NCI-H1930 (cell line): ENCODE measurements around the gene ASTN1.
A peak's percentile ranks its signal among the peaks of the same experiment; 100 is the strongest.

Experiments used
- DNase-seq, 2 experiments: peaks; one replicate each; lab custom pipeline; 2025; lab: John Stamatoyannopoulos, UW

Gene ASTN1

DNA sequence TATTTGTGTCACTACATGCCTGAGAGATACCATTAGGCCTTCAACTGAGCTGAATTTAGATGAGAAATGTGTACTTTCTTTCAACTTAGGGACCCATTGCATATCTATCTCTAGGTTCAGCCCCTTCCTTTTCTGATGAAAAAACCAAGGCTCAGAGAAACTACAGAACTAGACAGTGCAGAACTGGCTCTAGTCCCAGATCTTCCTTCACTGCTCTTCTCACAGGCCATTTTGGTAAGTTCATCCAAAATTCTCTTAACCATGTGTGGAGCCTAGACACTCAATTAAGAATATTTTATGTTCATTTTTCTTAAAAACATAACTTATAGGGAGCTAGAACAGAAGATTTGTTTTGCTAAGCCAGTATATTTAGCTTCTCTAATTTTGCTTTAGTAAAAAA is 128.9 kb downstream of the ASTN1 start:
- no peak for DNase-seq

- no peak for DNase-seq
Observed at GRCh38 chr1:177033628-177034027, 130.9 kb downstream of the ASTN1 start.

DNA sequence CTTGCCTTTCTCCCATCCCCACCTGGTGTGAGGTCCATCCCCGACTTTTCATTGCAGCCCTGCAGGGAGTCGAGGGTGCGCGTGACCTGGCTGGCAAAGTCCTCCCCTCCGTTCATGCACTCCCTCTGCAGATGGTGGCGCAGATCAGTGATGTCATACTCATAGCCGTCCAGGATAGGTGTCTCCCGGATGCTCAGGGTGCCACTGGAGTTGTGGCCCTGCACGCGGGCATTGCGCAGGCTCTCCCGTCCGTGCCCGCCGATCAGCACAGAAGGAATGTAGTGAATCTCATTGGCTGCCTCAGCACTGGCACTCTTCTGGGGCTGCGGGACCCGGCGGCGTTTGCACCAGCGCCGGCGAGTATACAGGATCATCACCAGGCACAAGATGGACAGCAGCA is 132.1 kb downstream of the ASTN1 start:
- no peak for DNase-seq

DNA sequence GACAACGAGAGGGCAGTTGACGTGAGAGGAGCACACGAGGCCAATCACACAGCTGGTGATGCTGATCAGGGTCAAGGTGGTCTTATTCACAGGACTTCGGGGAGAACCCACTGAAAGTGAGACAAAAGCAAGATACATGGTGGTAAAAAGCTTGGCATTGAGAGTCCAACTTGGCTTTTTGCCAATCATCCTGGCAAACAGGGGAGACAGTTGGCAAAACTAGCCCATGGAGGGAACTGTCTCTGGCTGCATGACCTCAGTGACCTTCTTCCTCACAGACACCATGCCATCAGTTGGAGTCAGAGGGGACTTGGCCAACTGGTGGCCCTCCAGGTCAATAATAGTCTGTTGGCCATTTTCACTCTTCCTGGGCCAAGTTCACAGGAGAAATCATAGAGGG is 139.9 kb downstream of the ASTN1 start:
- DNase-seq, result no peak

GRCh38 chr1:177023726-177024125 is 140.8 kb downstream of the ASTN1 start:
- no peak for DNase-seq

- DNase-seq, result no peak
Observed at GRCh38 chr1:177023249-177023648, 141.3 kb downstream of the ASTN1 start.

GRCh38 chr1:177021687-177022086 is 142.8 kb downstream of the ASTN1 start:
- DNase-seq, result no peak

GRCh38 chr1:177020851-177021589 is 143.5 kb downstream of the ASTN1 start:
- DNase-seq, result no peak

DNA sequence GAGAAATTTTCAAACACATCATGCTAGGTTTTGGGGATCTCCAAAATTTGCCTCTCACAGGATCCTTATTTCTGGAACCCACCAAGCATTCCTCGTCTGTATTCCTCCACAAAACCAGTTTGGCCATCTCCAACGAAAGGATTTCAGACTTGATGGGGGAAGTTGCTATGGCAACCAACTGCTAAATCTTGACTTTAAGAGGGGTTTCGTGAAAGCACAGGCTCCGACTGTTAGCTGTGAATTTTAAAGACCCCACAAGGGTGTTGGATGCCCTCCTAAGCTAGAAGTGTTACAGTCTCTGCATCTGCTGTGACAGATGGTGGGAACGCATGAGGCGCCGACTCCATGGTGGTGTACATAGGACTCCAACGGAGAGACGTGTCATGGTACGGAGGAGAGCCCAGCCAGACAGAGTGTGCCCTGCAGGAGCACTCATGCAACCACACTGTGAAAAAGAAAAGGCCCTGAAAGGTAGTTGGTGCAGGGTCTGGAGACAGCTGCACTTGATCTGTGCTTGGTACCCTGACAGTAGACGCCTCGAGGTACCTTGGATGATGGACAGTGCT is 147.1 kb downstream of the ASTN1 start:
- no peak for DNase-seq

- no peak for DNase-seq
Observed at GRCh38 chr1:177014325-177014724, 150.2 kb downstream of the ASTN1 start.

GRCh38 chr1:177012342-177012925 is 152.1 kb downstream of the ASTN1 start:
- DNase-seq, result no peak

- DNase-seq, result no peak
Observed at GRCh38 chr1:177011508-177011907, 153.0 kb downstream of the ASTN1 start.

DNA sequence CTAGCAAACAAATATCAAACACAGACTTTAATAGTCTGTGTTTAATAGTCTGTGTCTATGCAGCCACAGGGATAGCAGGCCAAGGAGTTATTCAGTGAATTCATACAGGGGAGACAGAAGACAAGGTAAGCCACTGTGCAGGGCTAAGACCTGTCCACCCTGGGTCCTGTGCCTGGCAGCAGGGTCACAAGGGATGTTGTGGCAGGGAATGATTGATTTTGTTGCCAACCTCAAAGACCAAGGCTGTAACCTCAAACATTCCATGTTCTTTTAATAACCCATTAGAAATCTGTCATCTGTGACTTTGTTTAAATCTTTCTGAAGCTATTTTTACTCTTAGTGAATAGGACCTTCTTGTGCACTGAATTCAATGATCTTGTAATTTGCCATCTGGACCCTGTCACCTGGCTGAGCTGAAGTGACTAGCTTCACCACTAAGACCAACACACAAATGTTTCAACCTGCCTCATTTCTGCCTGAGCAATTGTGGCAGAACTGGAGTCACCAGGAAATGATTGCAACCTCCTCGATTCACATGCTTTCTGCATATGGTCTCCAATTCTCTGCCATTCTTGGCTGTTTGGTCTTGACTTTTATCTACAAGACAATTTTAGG is 154.2 kb downstream of the ASTN1 start:
- no peak for DNase-seq

- no peak for DNase-seq
Observed at GRCh38 chr1:177008653-177009052, 155.9 kb downstream of the ASTN1 start.

DNA sequence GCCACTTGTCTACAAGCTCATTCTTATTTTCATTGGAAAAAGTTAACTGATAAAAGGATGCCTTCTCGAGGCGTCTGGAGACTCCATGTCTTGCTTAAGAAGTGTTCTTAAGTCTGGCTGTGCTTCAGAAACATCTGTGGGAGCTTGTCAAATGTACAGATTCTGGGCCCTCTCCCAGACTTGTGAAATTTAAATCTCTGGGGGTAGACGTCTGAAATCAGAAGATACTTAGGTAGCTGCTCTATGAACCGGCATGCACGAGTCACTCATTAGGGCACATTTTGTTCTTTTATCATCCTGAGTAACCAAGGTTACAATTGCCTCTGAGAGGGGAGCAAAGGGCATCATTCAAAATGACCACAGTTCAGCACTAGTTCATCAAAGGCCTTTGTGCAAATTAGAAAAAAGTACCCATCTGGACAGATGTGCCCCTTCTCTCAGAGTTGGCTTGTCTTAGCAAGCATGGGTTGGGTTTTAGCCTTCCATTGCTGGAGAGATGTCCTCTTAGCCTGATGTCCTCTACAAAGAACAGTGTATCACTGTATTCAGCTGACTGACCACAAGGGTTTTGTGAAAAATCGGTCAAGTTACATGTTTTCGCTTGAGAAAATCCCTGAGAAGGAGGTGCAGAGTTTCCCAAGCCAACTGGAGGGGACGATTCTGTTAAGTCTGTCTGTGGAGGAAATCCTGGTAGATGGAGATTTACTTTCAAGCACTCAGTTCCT is 156.9 kb downstream of the ASTN1 start:
- no peak for DNase-seq

- no peak for DNase-seq
Observed at GRCh38 chr1:177002891-177003290, 161.6 kb downstream of the ASTN1 start.

DNA sequence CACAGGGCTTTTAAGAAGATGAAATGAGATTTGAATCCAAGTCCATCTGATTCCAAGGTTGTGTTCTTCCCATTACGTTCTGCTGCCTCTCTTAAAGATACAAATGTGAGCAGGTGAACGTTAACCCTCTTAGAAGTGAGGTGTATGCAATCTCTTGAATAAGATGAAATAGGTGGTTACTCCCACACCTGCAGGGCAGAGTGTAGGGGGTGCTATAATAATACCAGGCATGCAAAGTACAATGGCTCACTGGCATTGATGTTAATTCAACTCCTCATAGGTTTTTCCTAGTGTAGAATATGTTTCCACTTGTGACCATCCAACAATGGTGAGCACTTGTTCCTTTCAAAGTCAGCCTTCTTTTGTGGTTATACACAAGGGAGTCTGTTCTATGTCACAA is 163.0 kb downstream of the ASTN1 start:
- DNase-seq, result no peak

GRCh38 chr1:176998183-176998795 is 166.2 kb downstream of the ASTN1 start:
- DNase-seq, result no peak

DNA sequence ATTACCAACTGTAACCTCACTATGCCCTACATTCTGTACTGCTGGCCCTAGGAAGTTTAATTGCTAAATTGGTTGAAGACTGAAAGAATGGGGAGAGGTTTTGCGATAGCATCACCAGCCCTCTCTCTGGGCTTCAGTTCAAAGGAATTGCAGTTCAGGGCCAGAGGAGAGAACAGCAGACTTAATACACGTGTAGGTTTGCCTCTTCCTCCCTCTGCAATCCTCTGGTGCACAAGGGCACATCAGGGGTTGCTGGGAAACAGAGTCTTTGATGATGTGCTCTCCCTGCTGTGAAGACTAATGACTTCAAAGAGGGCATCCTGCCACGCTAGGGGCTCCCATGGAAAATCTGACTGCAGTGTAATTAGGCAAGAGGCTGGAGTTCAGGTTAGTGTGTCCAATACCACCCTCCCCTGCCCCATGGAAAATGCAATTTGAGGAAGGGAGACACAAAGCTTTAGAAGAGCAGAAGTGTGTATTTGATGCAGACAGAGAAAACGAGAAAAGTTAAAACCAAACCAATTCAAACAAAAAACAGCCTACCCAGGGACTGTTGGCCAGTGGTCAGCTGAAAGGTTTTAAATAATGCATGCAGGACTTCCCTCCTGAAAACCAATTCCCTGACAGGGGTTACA is 167.9 kb downstream of the ASTN1 start:
- DNase-seq, result peak; percentile 18 to 19

DNA sequence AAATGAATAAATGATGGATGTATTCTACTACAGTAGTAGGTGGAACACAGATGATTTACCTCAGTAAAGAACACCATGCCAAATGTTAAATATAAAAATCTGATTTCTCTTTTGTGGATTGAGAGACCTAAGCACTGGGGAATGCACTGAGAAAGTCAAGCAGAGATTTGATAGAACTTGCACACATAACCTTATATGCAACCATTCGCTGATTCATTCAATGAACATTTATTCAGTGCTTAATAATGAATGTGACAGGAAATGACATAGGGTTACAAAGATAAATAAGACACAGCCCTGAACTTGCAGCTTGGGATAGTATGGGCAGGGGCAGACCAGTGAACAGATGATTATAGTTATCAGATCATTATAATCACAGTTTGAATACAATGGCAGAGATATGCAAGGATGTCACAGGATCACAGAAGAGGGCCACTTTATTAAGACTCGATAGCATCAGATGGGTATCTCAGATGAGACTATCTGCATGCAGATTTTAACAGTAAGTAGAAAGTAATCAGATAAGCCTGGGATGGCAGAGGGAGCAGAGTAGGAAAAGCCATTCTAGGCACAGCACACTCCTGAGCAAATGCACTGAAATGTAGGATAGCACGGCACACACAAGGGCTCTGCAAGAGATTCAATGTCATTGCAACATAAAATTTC is 169.4 kb downstream of the ASTN1 start:
- no peak for DNase-seq

DNA sequence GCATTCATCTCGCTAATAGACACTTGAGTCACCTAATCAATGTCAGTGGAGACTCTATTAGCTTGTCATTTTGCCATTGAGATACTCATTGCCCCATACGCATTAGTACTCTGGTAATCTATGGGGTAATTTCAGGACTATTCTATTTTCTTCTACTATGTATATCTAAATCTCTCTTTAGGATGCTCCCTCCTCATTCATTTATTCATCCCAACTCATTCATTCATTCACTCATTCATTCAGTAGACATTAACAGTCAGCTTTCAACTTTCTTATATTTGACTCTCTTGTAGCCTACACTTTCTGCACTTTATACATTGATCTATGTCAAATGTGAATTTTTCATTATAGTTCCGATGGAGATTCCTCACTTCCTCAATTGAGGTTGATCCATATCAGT is 170.9 kb downstream of the ASTN1 start:
- DNase-seq, result no peak
